HepG2 (cell line): Measurements from ENCODE around the gene FAM78A. TPM values are rescaled to one million over a fixed set of nuclear protein-coding genes. Genes with fewer than 3 reads are reported as not detected.
"Not testable (repeated sequence)": the region's sequence is repeated elsewhere in the genome, so short reads cannot be mapped to it uniquely, and the experiment has no call there.

Source experiments
- ATAC-seq: fragments of 200-7000 bp; cut with Tn5 transposase; 3 replicates; pipeline ENCODE4 v1.9.1; 2020; ENCODE audit warnings: mild to moderate bottlenecking, moderate library complexity
- BruUV-seq: library from RNA; stranded (reverse); fragments of 400-500 nt; replicated peaks from 2 replicates; lab custom pipeline; 2021; lab: Mats Ljungman, UMichigan
- CTCF ChIA-PET: fragments of 300-600 bp; formaldehyde crosslinking; extraction: SDS; loops from one replicate; lab custom pipeline; 2021; ENCODE audit warnings: low total read pairs, inconsistent platforms, low intra/inter-chr PET ratio; lab: Yijun Ruan, JAX
- POLR2A ChIA-PET: fragments of 350-600 bp; sonication (Branson Sonifier 250); formaldehyde crosslinking; loops from one replicate; lab custom pipeline; 2020; ENCODE audit warnings: antibody characterized with exemption, inconsistent platforms; lab: Yijun Ruan, JAX
- DNase-seq: peaks from one replicate; pipeline ENCODE4 v3.0.0-alpha.2; 2015; ENCODE audit warnings: low spot score
- FAIRE-seq: peaks from 3 replicates; lab custom pipeline; 2011; peaks lifted over from hg19 to GRCh38; lab: Jason Lieb, UNC
- H2AFZ ChIP-seq: one replicate; pipeline ENCODE4 v1.6.1; 2011; ENCODE audit warnings: low read length, inconsistent platforms
- H3K27ac ChIP-seq: fragments of 300-600 bp; 3 replicates; pipeline ENCODE4 v1.8.0; 2011; ENCODE audit warnings: mixed run types, mild to moderate bottlenecking, mixed read lengths, low read length, inconsistent platforms; ENCODE audit not compliant: insufficient read depth; ENCODE audit errors: extremely low read length
- H3K27me3 ChIP-seq, 2 experiments: fragments of 200-600 bp in 1 of 2; 2 replicates in 1 of 2; 3 replicates in 1 of 2; pipeline versions ENCODE4 v1.6.0 to v1.8.0; 2011; ENCODE audit warnings: low read length in 2 of 2, mild to moderate bottlenecking in 2 of 2, moderate library complexity in 2 of 2, inconsistent platforms in 1 of 2; ENCODE audit not compliant: insufficient read depth in 2 of 2, control insufficient read depth in 1 of 2
- H3K36me3 ChIP-seq, 2 experiments: fragments of 200-600 bp in 1 of 2; replicated peaks in 1 of 2; 2 replicates in 1 of 2; 3 replicates in 1 of 2; pipeline versions ENCODE4 v1.5.1 to v1.8.0; 2011; ENCODE audit warnings: low read length in 2 of 2, inconsistent platforms in 1 of 2; ENCODE audit not compliant: insufficient read depth in 2 of 2, control insufficient read depth in 1 of 2
- H3K4me1 ChIP-seq: 2 replicates; pipeline ENCODE4 v1.5.1; 2012; ENCODE audit warnings: low read length, inconsistent platforms; ENCODE audit not compliant: insufficient read depth
- H3K4me2 ChIP-seq: 2 replicates; pipeline ENCODE4 v1.6.0; 2011; ENCODE audit warnings: low read depth, low read length, inconsistent platforms
- H3K4me3 ChIP-seq, 3 experiments: fragments of 200-600 bp in 1 of 3; sonication (generic), shearing (Covaris generic) in 1 of 3; replicated peaks in 1 of 3; 2 replicates each; pipeline ENCODE4 v1.5.1; 2011 to 2016; ENCODE audit warnings: low read length in 3 of 3, inconsistent platforms in 2 of 3, low read depth in 2 of 3, mild to moderate bottlenecking in 2 of 3, control low read depth in 1 of 3, mixed read lengths in 1 of 3; ENCODE audit not compliant: insufficient read depth in 1 of 3
- H3K79me2 ChIP-seq: one replicate; pipeline ENCODE4 v1.6.1; 2011; ENCODE audit warnings: low read length, inconsistent platforms; ENCODE audit not compliant: insufficient read depth
- H3K9ac ChIP-seq: 2 replicates; pipeline ENCODE4 v1.6.0; 2011; ENCODE audit warnings: mild to moderate bottlenecking, low read depth, low read length, inconsistent platforms; ENCODE audit not compliant: insufficient read depth
- H3K9me3 ChIP-seq: 2 replicates; pipeline ENCODE4 v1.5.1; 2012; ENCODE audit warnings: mild to moderate bottlenecking, low read length
- H4K20me1 ChIP-seq: 2 replicates; pipeline ENCODE4 v1.6.0; 2011; ENCODE audit warnings: inconsistent platforms, mild to moderate bottlenecking, low read length, moderate library complexity; ENCODE audit not compliant: insufficient read depth
- FOXO1 ChIP-seq: sonication (generic); formaldehyde crosslinking; IDR thresholded peaks from 2 replicates; pipeline ENCODE4 v1.4.0; 2020; ENCODE audit warnings: missing genetic modification reagents
- HNF4G ChIP-seq, 2 experiments: sonication (generic) in 1 of 2; formaldehyde crosslinking in 1 of 2; IDR thresholded peaks; 2 replicates each; pipeline versions ENCODE4 v1.4.0 to v1.6.1; 2011 to 2020; ENCODE audit warnings: borderline replicate concordance in 2 of 2, low read depth in 2 of 2, mild to moderate bottlenecking in 2 of 2, low read length in 1 of 2, missing genetic modification reagents in 1 of 2, moderate library complexity in 1 of 2
- NCOA5 ChIP-seq: sonication (generic); formaldehyde crosslinking; IDR thresholded peaks from 2 replicates; pipeline ENCODE4 v1.4.0; 2020; ENCODE audit warnings: missing genetic modification reagents
- PCBP1 ChIP-seq: fragments of 200-400 bp; formaldehyde crosslinking; IDR thresholded peaks from 2 replicates; pipeline ENCODE4 v1.6.1; 2017; ENCODE audit warnings: mild to moderate bottlenecking, low read depth, low read length, borderline replicate concordance
- RCOR2 ChIP-seq: IDR thresholded peaks from 2 replicates; pipeline ENCODE4 v1.6.1; 2016; ENCODE audit warnings: missing biosample characterization, missing genetic modification reagents
- ZNF768 ChIP-seq: sonication (generic); formaldehyde crosslinking; IDR thresholded peaks from 2 replicates; pipeline ENCODE4 v1.4.0; 2020; ENCODE audit warnings: missing genetic modification reagents
- WGBS: methylation state at CpG from one replicate; pipeline ENCODE4 v1.1.6; 2017; ENCODE audit warnings: low lambda C conversion rate; 5-methylcytosine and 5-hydroxymethylcytosine counted together
- in situ Hi-C: cut with HindIII; loops from 2 replicates; pipeline ENCODE4 v1.10.0; 2017; ENCODE audit warnings: low pct_unique_long_range_greater_than_20kb; ENCODE audit not compliant: extremely low pct_ligation_motif_present
- intact Hi-C: fragments of 100-400 bp; cut with micrococcal nuclease; formaldehyde crosslinking; loops from one replicate; pipeline ENCODE4 v1.10.0; 2022; ENCODE audit not compliant: unreplicated experiment
- polyA plus RNA-seq, 8 experiments: library from polyadenylated mRNA; depleted of rRNA in 3 of 8; stranded (reverse) in 7 of 8; unstranded in 1 of 8; fragments of >200 nt; fragmentation: Illumina TruSeq in 4 of 8; extraction: Trizol in 4 of 8; gene quantifications; 2 replicates each; pipeline versions ENCODE4 v1.2.1 to v1.2.3, GENCODE V29; 2011 to 2016; ENCODE audit warnings: low read depth in 4 of 8, missing spikeins in 1 of 8, mixed read lengths in 1 of 8; ENCODE audit not compliant: insufficient read depth in 1 of 8
- total RNA-seq, 5 experiments: library from RNA; depleted of rRNA; stranded (reverse); fragments of >200 nt; fragmentation: Illumina TruSeq; extraction: Trizol; gene quantifications; 2 replicates each; pipeline ENCODE4 v1.2.3, GENCODE V29; 2016; ENCODE audit warnings: low read depth in 1 of 5
- TF ChIP-seq, protein P1 (sequence below): sonication (generic); formaldehyde crosslinking; conservative IDR thresholded peaks from 2 replicates; pipeline ENCODE4 v1.4.0; 2020; ENCODE audit warnings: mild to moderate bottlenecking, missing genetic modification reagents, moderate library complexity
- TF ChIP-seq, protein P2 (sequence below): sonication (generic); formaldehyde crosslinking; IDR thresholded peaks from 2 replicates; pipeline ENCODE4 v1.4.0; 2020; ENCODE audit warnings: low read depth, mild to moderate bottlenecking, missing genetic modification reagents

The FAM78A gene
- total and polyA plus RNA-seq, 2 of the 13 experiments (the other 11 are each of a cell fraction or from before 2014, with no cell fraction given) = 0.18 to 0.62 TPM

DNA sequence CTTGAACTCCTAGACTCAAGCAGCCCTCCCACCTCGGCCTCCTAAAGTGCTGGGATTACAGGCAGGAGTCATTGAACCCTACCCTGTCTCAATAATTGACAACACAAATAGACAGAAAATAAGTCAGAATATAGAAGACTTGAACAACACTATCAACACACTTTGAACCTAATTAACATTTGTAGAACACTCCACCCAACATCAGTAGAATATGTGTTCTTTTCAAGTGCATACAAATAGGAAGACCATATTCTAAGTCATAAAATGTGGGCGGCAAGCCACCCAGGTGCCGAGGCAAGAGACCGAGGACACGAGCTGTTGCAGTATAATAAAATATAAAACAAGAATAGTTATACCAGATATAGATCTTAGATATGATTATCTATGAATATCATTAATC lies 32.0 kb downstream of the FAM78A start:
- H3K27ac ChIP-seq, DNase-seq, H3K27me3 ChIP-seq, H3K9ac ChIP-seq, CTCF ChIA-PET, H2AFZ ChIP-seq, intact Hi-C loops, H3K79me2 ChIP-seq, H3K4me3 ChIP-seq, in situ Hi-C loops, H3K4me2 ChIP-seq, H3K9me3 ChIP-seq, H4K20me1 ChIP-seq, BruUV-seq, H3K36me3 ChIP-seq, FAIRE-seq, POLR2A ChIA-PET, ATAC-seq: not testable (repeated sequence)
- H3K4me1 ChIP-seq = peaks cover 17% of the 10 kb centered on the region
- 75% methylated on average over 5 of the region's 5 CpGs for WGBS

DNA sequence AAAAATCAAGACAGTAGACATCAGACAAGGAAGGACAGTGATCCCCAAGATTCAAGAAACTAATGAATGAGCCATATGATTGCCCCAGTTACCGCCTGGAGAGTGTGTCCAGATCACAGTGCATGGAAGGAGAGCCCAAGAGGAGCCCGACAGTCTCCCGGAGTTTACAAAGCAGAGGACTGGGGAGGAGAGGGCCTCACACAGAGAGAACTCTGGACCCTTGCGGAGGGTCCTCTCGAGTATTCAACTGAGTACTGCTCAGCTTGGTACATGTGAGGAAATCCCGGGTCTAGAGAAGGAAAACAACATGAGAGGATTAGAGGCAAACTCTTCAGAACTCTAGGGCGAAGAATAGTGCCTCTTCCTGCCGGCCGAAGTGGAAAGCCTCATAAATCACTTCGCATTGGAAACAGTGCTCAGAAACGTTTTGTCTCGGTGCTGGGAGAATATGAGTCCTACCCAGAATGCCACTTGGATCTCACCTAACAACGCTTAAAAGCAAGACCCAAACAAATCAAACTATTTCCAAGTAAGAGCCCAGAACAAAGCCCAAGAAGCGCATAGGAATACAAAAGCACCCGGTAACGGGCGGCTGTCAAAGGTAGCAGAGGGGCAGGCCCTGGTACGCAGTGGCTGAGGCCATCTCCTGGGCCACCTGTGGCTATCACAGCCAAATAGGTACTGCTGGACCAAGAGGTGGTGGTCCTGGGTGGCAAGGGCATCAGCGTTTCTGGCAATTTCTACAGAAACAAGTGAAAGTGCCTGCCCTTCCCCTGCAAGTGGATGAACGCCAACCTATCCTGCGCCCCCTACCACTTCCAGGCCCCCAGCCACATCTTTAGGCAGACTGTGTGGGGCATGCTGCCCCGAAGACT lies 36.0 kb downstream of the FAM78A start:
- H3K9me3 ChIP-seq = peaks cover 5% of the 10 kb centered on the region
- BruUV-seq = no TSS peak
- 16% methylated on average over 15 of the region's 22 CpGs for WGBS
- TF ChIP-seq NCOA5 (no peak), HNF4G (IDR thresholded peaks at IDR 0.05; ENCODE audit: borderline replicate concordance, low read depth, low read length) (peak; percentile 32; the same call in 1 of the 2 replicates), HNF4G (CRISPR knock-in tag; IDR thresholded peaks at IDR 0.05; ENCODE audit: borderline replicate concordance, low read depth) (no peak), RCOR2 (no peak), FOXO1 (CRISPR knock-in tag) (no peak), PCBP1 (no peak), ZNF768 (CRISPR knock-in tag) (no peak)
- TF ChIP-seq, protein P1, sequence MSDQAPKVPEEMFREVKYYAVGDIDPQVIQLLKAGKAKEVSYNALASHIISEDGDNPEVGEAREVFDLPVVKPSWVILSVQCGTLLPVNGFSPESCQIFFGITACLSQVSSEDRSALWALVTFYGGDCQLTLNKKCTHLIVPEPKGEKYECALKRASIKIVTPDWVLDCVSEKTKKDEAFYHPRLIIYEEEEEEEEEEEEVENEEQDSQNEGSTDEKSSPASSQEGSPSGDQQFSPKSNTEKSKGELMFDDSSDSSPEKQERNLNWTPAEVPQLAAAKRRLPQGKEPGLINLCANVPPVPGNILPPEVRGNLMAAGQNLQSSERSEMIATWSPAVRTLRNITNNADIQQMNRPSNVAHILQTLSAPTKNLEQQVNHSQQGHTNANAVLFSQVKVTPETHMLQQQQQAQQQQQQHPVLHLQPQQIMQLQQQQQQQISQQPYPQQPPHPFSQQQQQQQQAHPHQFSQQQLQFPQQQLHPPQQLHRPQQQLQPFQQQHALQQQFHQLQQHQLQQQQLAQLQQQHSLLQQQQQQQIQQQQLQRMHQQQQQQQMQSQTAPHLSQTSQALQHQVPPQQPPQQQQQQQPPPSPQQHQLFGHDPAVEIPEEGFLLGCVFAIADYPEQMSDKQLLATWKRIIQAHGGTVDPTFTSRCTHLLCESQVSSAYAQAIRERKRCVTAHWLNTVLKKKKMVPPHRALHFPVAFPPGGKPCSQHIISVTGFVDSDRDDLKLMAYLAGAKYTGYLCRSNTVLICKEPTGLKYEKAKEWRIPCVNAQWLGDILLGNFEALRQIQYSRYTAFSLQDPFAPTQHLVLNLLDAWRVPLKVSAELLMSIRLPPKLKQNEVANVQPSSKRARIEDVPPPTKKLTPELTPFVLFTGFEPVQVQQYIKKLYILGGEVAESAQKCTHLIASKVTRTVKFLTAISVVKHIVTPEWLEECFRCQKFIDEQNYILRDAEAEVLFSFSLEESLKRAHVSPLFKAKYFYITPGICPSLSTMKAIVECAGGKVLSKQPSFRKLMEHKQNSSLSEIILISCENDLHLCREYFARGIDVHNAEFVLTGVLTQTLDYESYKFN (CRISPR knock-in tag) = peak; percentile 60
- TF ChIP-seq, protein P2, sequence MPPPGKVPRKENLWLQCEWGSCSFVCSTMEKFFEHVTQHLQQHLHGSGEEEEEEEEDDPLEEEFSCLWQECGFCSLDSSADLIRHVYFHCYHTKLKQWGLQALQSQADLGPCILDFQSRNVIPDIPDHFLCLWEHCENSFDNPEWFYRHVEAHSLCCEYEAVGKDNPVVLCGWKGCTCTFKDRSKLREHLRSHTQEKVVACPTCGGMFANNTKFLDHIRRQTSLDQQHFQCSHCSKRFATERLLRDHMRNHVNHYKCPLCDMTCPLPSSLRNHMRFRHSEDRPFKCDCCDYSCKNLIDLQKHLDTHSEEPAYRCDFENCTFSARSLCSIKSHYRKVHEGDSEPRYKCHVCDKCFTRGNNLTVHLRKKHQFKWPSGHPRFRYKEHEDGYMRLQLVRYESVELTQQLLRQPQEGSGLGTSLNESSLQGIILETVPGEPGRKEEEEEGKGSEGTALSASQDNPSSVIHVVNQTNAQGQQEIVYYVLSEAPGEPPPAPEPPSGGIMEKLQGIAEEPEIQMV (CRISPR knock-in tag) = no peak

More for the DNA sequence above, 36.0 kb downstream of the FAM78A start:
- ATAC-seq = peak; percentile 82
- Histone ChIP-seq H3K4me1 (peaks cover 32% of the 10 kb centered on the region), H3K4me2 (peak overlapping the region; percentile 76), H3K27me3 (no peaks in the 10 kb centered on the region), H2AFZ (peak overlapping the region; percentile 58), H3K36me3 (0 out of 5 replicates have a peak, but pooled peaks cover 0 to 3% of the 10 kb centered on the region in 2 experiments), H3K79me2 (no peaks in the 10 kb centered on the region), H3K9ac (no peak overlapping the region), H3K27ac (no peak overlapping the region), H3K4me3 (peak overlapping the region in 1 of 3 experiments; percentile 47; a peak in 2 of 6 replicates), H4K20me1 (no peaks in the 10 kb centered on the region)
- DNase-seq = peak; percentile 27
- in situ Hi-C loops (no loop called here), intact Hi-C loops (no loop called here)
- ChIA-PET POLR2A (no interaction called here), CTCF (no interaction called here)
- FAIRE-seq = peak; percentile 34
